ENCODE measurements around the gene COL25A1.

The COL25A1 gene

GRCh38 chr4:109302361-109303139, at the start of gene COL25A1:
COL25A1 (minus strand) TSS chr4:109302658.
- peak within 1 kb of the TSS; percentile 32 for H3K4me3 ChIP-seq (ENCODE audit: control insufficient read depth, low read depth, low read length)
- TF ChIP-seq, protein P1, sequence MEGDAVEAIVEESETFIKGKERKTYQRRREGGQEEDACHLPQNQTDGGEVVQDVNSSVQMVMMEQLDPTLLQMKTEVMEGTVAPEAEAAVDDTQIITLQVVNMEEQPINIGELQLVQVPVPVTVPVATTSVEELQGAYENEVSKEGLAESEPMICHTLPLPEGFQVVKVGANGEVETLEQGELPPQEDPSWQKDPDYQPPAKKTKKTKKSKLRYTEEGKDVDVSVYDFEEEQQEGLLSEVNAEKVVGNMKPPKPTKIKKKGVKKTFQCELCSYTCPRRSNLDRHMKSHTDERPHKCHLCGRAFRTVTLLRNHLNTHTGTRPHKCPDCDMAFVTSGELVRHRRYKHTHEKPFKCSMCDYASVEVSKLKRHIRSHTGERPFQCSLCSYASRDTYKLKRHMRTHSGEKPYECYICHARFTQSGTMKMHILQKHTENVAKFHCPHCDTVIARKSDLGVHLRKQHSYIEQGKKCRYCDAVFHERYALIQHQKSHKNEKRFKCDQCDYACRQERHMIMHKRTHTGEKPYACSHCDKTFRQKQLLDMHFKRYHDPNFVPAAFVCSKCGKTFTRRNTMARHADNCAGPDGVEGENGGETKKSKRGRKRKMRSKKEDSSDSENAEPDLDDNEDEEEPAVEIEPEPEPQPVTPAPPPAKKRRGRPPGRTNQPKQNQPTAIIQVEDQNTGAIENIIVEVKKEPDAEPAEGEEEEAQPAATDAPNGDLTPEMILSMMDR (IDR thresholded peaks at IDR 0.05; ENCODE audit: control insufficient read depth, insufficient read depth, low read depth, low read length, missing control alignments): no peak
- no peak for DNase-seq (ENCODE audit: low read depth)

GRCh38 chr4:109350121-109350520, 47.7 kb upstream of the COL25A1 start:
- no peak overlapping the region for H3K4me3 ChIP-seq (ENCODE audit: control insufficient read depth, low read depth, low read length)
- TF ChIP-seq, protein P1 (IDR thresholded peaks at IDR 0.05; ENCODE audit: control insufficient read depth, insufficient read depth, low read depth, low read length, missing control alignments): no peak
- no peak for DNase-seq (ENCODE audit: low read depth)

GRCh38 chr4:109334129-109335105, 32.0 kb upstream of the COL25A1 start:
- TF ChIP-seq, protein P1 (IDR thresholded peaks at IDR 0.05; ENCODE audit: control insufficient read depth, insufficient read depth, low read depth, low read length, missing control alignments): no peak
- no peak overlapping the region for H3K4me3 ChIP-seq (ENCODE audit: control insufficient read depth, low read depth, low read length)
- no peak for DNase-seq (ENCODE audit: low read depth)

- TF ChIP-seq, protein P1 (IDR thresholded peaks at IDR 0.05; ENCODE audit: control insufficient read depth, insufficient read depth, low read depth, low read length, missing control alignments): peak; percentile 43
- no peak for DNase-seq (ENCODE audit: low read depth)
- no peak overlapping the region for H3K4me3 ChIP-seq (ENCODE audit: control insufficient read depth, low read depth, low read length)
Observed at GRCh38 chr4:109332926-109333464, 30.5 kb upstream of the COL25A1 start.

- TF ChIP-seq, protein P1 (IDR thresholded peaks at IDR 0.05; ENCODE audit: control insufficient read depth, insufficient read depth, low read depth, low read length, missing control alignments): no peak
- H3K4me3 ChIP-seq (ENCODE audit: control insufficient read depth, low read depth, low read length): no peak overlapping the region
- no peak for DNase-seq (ENCODE audit: low read depth)
Observed at GRCh38 chr4:109327641-109328040, 25.2 kb upstream of the COL25A1 start.

DNA sequence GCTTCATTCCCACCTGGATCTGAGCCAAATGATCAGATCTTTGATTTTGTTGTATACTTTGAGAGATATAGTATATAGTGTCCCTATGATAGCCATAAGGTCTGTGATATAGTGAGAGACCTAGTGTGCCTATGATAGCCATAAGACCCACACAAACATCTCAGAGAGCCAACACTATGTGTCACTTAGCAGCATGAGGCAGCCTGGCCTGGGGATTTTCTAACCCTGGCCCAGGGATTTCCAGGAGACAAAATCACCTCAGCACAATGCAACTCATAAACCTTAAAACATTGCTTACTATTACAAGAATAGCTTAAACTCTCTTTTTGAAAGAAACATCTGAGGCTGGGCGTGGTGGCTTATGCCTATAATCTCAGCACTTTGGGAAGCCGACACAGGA, 23.2 kb upstream of the COL25A1 start:
- no peak for DNase-seq (ENCODE audit: low read depth)
- TF ChIP-seq, protein P1 (IDR thresholded peaks at IDR 0.05; ENCODE audit: control insufficient read depth, insufficient read depth, low read depth, low read length, missing control alignments): no peak
- no peak overlapping the region for H3K4me3 ChIP-seq (ENCODE audit: control insufficient read depth, low read depth, low read length)

Data from AG09309 (cell line).